GM21360 (cell line): ENCODE data around the gene NELFE.
"Not testable (repeated sequence)": the region's sequence is repeated elsewhere in the genome, so short reads cannot be mapped to it uniquely, and the experiment has no call there.

Source experiments
- ATAC-seq: cut with Tn5 transposase; IDR thresholded peaks from one replicate; pipeline ENCODE4 v1.9.1; 2021; ENCODE audit warnings: mild to moderate bottlenecking, moderate library complexity; ENCODE audit not compliant: unreplicated experiment

The NELFE gene

DNA sequence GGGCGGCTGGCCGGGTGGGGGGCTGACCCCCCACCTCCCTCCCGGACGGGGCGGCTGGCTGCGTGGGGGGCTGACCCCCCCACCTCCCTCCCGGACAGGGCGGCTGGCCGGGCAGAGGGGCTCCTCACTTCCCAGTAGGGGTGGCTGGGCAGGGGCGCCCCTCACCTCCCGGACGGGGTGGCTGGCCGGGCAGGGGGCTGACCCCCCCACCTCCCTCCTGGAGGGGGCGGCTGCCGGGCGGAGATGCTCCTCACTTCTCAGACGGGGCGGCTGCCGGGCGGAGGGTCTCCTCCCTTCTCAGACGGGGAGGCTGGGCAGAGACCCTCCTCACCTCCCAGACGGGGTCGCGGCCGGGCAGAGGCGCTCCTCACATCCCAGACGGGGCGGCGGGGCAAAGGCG, 17.3 kb upstream of the NELFE start:
- not testable (repeated sequence) for ATAC-seq

DNA sequence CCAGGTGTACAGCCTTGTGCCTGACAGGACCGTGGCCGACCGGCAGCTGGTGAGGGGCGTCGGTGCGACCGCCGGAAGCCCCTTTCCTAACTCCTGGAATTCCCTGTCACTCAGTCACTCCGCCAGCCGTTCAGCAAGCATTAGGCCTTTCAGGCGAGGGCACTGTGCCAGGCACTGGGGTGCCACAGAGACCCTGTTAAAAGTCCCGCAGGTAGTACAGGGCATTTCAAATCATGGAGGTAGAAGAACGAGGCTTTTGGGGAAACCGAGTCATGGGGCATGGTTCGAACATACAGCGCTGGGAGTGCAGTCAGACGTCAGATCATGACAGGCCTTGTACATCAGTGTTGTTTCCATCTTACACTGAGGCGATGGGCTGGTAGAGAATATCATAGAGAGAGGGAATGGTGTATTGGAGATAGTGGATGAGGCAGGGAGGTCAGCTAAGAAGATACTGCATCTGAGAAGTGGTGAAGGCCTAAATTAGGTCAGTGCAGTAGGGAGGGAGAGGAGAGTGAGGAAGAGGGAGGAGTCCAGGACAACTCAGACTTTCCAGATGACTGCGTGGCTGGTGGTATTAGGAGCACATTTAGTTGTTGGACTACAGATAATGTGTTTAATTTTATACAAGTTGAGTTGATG, 14.1 kb upstream of the NELFE start:
- ATAC-seq, result no peak

GRCh38 chr6:31971993-31972708, 13.4 kb upstream of the NELFE start, which contains the start of gene DXO:
Gene DXO (minus strand): TSS chr6:31972138. CDS start chr6:31971675, 463 bp downstream.
- peak; percentile 82 for ATAC-seq

GRCh38 chr6:31971279-31971992, 12.7 kb upstream of the NELFE start:
- no peak for ATAC-seq

DNA sequence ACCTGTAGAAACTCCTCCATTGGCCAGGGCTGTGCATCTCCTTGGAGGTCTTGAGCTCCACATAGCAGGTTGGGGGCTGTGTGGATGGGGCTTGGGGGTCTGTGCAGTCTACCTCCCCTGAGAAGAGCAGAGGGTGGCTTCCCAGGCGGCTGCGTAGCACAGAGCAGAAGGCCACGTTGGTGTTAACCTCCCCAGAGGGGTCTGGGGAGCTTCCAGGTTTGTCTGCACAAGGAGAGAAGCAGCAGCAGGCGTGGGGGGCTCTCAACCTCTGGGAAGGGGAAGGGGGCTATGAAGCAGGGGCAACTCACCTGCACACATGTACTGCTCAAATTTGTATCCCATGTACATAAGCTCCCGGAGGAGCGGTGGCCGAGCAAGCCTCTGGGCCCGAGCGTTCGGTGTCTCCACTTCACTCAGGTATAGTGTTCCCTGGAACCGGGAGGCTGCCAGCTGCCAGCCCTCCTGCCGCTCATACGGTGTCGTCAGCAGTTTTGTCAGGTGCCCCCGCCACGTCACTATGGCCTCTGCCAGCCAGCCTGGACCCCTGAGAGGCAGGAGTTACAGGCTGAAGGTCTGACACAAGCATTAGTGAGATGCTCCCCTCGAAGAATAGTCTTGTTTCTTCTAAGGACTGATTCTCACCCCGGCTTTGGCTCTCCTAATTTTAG, 12.0 kb upstream of the NELFE start:
- no peak for ATAC-seq

- no peak for ATAC-seq
Measured at GRCh38 chr6:31969712-31970603, 11.2 kb upstream of the NELFE start.

GRCh38 chr6:31968791-31969711, 10.3 kb upstream of the NELFE start:
- no peak for ATAC-seq

GRCh38 chr6:31968326-31968725, 9.6 kb upstream of the NELFE start:
- no peak for ATAC-seq

DNA sequence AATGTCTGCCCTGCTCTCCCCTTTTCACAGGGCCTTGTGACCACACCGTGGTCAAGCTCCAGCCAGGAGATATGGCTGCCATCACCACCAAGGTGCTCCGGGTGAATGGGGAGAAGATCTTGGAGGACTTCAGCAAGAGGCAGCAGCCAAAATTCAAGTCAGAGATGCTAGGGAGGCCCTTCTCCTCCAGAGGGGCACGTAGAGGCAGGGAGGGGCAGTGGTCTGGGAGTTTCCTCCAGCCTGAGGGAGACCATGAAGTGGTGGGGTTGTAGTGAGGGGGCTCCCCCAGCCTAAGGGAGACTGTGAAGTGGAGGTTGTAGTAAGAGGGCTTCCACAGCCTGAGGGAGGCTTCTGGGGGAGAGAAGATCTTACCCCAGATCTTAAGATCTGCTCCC, 9.2 kb upstream of the NELFE start:
- no peak for ATAC-seq

DNA sequence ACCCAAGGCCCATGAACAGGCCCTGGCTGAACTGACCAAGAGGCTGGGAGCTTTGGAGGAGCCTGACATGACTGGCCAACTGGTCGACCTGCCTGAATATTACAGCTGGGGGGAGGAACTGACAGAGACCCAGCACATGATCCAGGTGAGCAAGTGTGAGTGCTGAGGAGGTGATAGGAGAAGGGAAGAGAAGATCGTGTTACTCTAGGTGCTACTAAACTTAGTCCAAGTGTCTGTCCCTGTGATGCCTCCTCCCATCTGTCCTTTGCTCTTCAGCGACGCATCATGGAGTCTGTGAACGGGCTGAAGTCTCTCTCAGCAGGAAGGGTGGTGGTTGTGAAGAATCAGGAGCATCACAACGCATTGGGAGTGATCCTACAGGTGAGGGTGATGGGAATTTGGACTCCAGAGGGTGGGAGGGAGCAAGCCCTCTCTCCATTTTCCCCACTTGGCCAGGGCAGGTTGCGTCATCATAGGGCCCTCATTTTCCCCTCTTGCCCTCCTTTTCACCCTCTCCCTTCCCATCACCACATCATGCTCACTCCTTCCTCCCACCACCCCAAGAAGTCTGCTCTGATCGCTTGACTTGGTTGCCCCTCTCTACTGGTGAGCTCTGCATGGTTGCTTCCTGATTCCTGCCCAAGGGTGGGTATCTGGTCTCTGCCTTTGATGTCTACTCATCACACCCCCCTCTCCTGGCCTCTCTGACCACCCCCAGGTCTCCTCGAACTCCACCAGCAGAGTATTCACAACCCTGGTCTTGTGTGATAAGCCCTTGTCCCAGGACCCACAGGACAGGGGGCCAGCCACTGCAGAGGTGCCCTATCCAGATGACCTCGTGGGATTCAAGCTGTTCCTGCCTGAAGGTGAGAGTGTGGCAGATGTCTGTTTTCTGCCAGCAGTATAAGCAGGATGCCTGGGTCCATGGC, 8.5 kb upstream of the NELFE start:
- no peak for ATAC-seq

GRCh38 chr6:31966506-31966905, 7.7 kb upstream of the NELFE start:
- no peak for ATAC-seq

GRCh38 chr6:31965700-31966099, 6.9 kb upstream of the NELFE start:
- ATAC-seq, result no peak

DNA sequence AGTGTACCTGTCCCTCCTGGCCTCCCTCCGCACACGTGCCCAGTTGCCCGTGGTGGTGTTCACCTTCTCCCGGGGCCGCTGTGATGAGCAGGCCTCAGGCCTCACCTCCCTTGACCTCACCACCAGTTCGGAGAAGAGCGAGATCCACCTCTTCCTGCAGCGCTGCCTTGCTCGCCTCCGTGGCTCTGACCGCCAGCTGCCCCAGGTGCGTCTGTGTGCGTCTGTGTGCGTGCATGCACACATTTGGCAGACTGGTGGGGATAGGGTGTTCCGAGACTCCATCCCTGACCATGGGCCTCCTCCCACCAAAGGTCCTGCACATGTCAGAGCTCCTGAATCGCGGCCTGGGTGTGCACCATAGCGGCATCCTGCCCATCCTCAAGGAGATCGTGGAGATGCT, 5.2 kb upstream of the NELFE start:
- no peak for ATAC-seq

- ATAC-seq, result no peak
Measured at GRCh38 chr6:31961616-31962015, 2.8 kb upstream of the NELFE start.

GRCh38 chr6:31958412-31958740, 395 bp downstream of the NELFE start:
- ATAC-seq, result peak; percentile 10

- no peak for ATAC-seq
Measured at GRCh38 chr6:31956796-31957195, 2.0 kb downstream of the NELFE start.

- no peak for ATAC-seq
Measured at GRCh38 chr6:31954511-31954910, 4.3 kb downstream of the NELFE start.

- no peak for ATAC-seq
Measured at GRCh38 chr6:31952890-31953289, 5.9 kb downstream of the NELFE start.
